Panc1 (cell line): Measurements from ENCODE around the gene NTRK2. TPM values are rescaled to one million over a fixed set of nuclear protein-coding genes. Genes with fewer than 3 reads are reported as not detected.

Experiments used
- ATAC-seq: fragments of 200-7000 bp; cut with Tn5 transposase; 2 replicates; pipeline ENCODE4 v1.9.1; 2020; ENCODE audit warnings: mild to moderate bottlenecking, moderate library complexity
- BruUV-seq: library from RNA; stranded (reverse); fragments of 400-500 nt; replicated peaks from 2 replicates; lab custom pipeline; 2021; lab: Mats Ljungman, UMichigan
- CTCF ChIA-PET: fragments of 300-600 bp; sonication (Branson Sonifier 250); formaldehyde crosslinking; loops from one replicate; lab custom pipeline; 2022; ENCODE audit warnings: antibody characterized with exemption; lab: Charles Lee
- POLR2A ChIA-PET: fragments of 300-600 bp; sonication (Branson Sonifier 250); formaldehyde crosslinking; loops from one replicate; lab custom pipeline; 2022; ENCODE audit warnings: antibody characterized with exemption; lab: Charles Lee
- DNase-seq: peaks from one replicate; pipeline ENCODE4 v3.0.0-alpha.2; 2010; ENCODE audit warnings: low read depth, low spot score
- H3K27ac ChIP-seq: 2 replicates; pipeline ENCODE4 v1.5.1; 2011; ENCODE audit warnings: mild to moderate bottlenecking, low read length, inconsistent platforms
- H3K27me3 ChIP-seq: fragments of 200-500 bp; sonication (Bioruptor generic); 2 replicates; pipeline ENCODE4 v1.6.0; 2014; ENCODE audit warnings: low read length, inconsistent platforms; ENCODE audit not compliant: control insufficient read depth, insufficient read depth
- H3K36me3 ChIP-seq: fragments of 200-500 bp; sonication (Bioruptor generic); 2 replicates; pipeline ENCODE4 v1.5.1; 2014; ENCODE audit warnings: inconsistent platforms, mild to moderate bottlenecking, low read length, moderate library complexity; ENCODE audit not compliant: control insufficient read depth, insufficient read depth
- H3K4me1 ChIP-seq: 2 replicates; pipeline ENCODE4 v1.5.1; 2011; ENCODE audit warnings: inconsistent platforms, mild to moderate bottlenecking, low read length, moderate library complexity; ENCODE audit not compliant: control insufficient read depth, insufficient read depth
- H3K4me3 ChIP-seq, 2 experiments: 2 replicates each; pipeline ENCODE4 v1.5.1; 2011 to 2012; ENCODE audit warnings: low read depth in 2 of 2, low read length in 2 of 2, mild to moderate bottlenecking in 2 of 2, inconsistent platforms in 1 of 2, moderate library complexity in 1 of 2
- H3K9me3 ChIP-seq: fragments of 200-500 bp; sonication (Bioruptor generic); 2 replicates; pipeline ENCODE4 v1.5.1; 2014; ENCODE audit warnings: low read depth, mild to moderate bottlenecking, inconsistent platforms, low read length, moderate library complexity; ENCODE audit not compliant: control insufficient read depth, insufficient read depth
- POLR2AphosphoS5 ChIP-seq: IDR thresholded peaks from 2 replicates; pipeline ENCODE4 v1.6.1; 2012; ENCODE audit warnings: mild to moderate bottlenecking, low read depth, low read length, moderate library complexity
- SIN3A ChIP-seq: IDR thresholded peaks from 2 replicates; pipeline ENCODE4 v1.6.1; 2012; ENCODE audit warnings: low read depth, mild to moderate bottlenecking, low read length, moderate library complexity, borderline replicate concordance; ENCODE audit not compliant: insufficient read depth
- TCF7L2 ChIP-seq: IDR thresholded peaks from 2 replicates; pipeline ENCODE4 v1.6.1; 2011; ENCODE audit warnings: mild to moderate bottlenecking, low read depth, low read length, inconsistent platforms
- in situ Hi-C: cut with HindIII; loops from 2 replicates; pipeline ENCODE4 v1.10.0; 2016; ENCODE audit warnings: low sequenced_read_pairs, low pct_unique_long_range_greater_than_20kb
- intact Hi-C: fragments of 100-400 bp; cut with micrococcal nuclease; formaldehyde crosslinking; loops from one replicate; pipeline ENCODE4 v1.10.0; 2022; ENCODE audit not compliant: unreplicated experiment
- total RNA-seq: library from RNA; stranded (reverse); gene quantifications from one replicate; pipeline ENCODE4 v1.2.1, GENCODE V29; 2021; ENCODE audit not compliant: unreplicated experiment
- TF ChIP-seq, protein P1 (sequence below), 2 experiments: IDR thresholded peaks; 2 replicates each; pipeline ENCODE4 v1.6.1; 2011 to 2012; ENCODE audit warnings: low read depth in 2 of 2, control low read depth in 1 of 2, low read length in 1 of 2, mild to moderate bottlenecking in 1 of 2, moderate library complexity in 1 of 2; ENCODE audit not compliant: insufficient read depth in 1 of 2
- TF ChIP-seq, protein P2 (sequence below): fragments of 450-650 bp; IDR thresholded peaks from 2 replicates; pipeline ENCODE4 v1.5.1; 2017; ENCODE audit warnings: mild to moderate bottlenecking

NTRK2 gene
- total RNA-seq, 1 experiment from 2014 or later = 0.23 TPM

DNA sequence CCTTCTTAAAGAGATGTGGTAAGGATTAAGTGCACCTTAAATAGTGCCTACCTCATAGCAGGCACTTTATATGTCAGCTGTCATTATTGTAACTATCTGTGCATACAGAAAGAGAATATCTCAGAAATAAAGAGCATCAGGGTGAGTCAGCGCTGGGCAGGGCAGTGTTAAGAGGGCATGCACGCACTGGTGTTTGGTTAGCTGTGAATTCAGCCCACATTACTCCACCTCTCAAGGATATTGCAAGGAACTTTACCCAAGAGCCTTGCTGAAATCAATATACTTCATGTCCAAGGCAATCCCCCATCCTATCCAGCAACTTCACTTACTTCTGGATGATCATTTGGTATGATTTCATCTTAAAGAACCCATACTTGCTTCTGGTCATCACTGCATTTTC lies 300.9 kb downstream of the NTRK2 start:
- no peak for DNase-seq
- no peaks in the 10 kb centered on the region for H3K4me1 ChIP-seq
- intact Hi-C loops = no loop called here
- in situ Hi-C loops = no loop called here
- no peak for ATAC-seq
- H3K27me3 ChIP-seq = no peaks in the 10 kb centered on the region
- BruUV-seq = no TSS peak
- CTCF ChIA-PET = no interaction called here
- TF ChIP-seq, protein P1, sequence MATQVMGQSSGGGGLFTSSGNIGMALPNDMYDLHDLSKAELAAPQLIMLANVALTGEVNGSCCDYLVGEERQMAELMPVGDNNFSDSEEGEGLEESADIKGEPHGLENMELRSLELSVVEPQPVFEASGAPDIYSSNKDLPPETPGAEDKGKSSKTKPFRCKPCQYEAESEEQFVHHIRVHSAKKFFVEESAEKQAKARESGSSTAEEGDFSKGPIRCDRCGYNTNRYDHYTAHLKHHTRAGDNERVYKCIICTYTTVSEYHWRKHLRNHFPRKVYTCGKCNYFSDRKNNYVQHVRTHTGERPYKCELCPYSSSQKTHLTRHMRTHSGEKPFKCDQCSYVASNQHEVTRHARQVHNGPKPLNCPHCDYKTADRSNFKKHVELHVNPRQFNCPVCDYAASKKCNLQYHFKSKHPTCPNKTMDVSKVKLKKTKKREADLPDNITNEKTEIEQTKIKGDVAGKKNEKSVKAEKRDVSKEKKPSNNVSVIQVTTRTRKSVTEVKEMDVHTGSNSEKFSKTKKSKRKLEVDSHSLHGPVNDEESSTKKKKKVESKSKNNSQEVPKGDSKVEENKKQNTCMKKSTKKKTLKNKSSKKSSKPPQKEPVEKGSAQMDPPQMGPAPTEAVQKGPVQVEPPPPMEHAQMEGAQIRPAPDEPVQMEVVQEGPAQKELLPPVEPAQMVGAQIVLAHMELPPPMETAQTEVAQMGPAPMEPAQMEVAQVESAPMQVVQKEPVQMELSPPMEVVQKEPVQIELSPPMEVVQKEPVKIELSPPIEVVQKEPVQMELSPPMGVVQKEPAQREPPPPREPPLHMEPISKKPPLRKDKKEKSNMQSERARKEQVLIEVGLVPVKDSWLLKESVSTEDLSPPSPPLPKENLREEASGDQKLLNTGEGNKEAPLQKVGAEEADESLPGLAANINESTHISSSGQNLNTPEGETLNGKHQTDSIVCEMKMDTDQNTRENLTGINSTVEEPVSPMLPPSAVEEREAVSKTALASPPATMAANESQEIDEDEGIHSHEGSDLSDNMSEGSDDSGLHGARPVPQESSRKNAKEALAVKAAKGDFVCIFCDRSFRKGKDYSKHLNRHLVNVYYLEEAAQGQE (IDR thresholded peaks at IDR 0.05; ENCODE audit: insufficient read depth in 1 of 2, low read depth in 2 of 2, low read length in 1 of 2) = no peak
- TF ChIP-seq SIN3A = no peak
- no peak for TF ChIP-seq POLR2AphosphoS5
- no peaks in the 10 kb centered on the region for H3K36me3 ChIP-seq
- no peaks in the 10 kb centered on the region for H3K9me3 ChIP-seq
- H3K27ac ChIP-seq = no peak overlapping the region
- no peak overlapping the region for H3K4me3 ChIP-seq
- POLR2A ChIA-PET = no interaction called here

- TF ChIP-seq POLR2AphosphoS5 (no peak), TCF7L2 (no peak), SIN3A (no peak)
- TF ChIP-seq, protein P1 (IDR thresholded peaks at IDR 0.05; ENCODE audit: insufficient read depth in 1 of 2, low read depth in 2 of 2, low read length in 1 of 2) = no peak
- TF ChIP-seq, protein P2, sequence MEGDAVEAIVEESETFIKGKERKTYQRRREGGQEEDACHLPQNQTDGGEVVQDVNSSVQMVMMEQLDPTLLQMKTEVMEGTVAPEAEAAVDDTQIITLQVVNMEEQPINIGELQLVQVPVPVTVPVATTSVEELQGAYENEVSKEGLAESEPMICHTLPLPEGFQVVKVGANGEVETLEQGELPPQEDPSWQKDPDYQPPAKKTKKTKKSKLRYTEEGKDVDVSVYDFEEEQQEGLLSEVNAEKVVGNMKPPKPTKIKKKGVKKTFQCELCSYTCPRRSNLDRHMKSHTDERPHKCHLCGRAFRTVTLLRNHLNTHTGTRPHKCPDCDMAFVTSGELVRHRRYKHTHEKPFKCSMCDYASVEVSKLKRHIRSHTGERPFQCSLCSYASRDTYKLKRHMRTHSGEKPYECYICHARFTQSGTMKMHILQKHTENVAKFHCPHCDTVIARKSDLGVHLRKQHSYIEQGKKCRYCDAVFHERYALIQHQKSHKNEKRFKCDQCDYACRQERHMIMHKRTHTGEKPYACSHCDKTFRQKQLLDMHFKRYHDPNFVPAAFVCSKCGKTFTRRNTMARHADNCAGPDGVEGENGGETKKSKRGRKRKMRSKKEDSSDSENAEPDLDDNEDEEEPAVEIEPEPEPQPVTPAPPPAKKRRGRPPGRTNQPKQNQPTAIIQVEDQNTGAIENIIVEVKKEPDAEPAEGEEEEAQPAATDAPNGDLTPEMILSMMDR = no peak
- H3K27me3 ChIP-seq = no peaks in the 10 kb centered on the region
- H3K27ac ChIP-seq = no peak overlapping the region
- ChIA-PET CTCF (no interaction called here), POLR2A (no interaction called here)
- no peaks in the 10 kb centered on the region for H3K4me1 ChIP-seq
- BruUV-seq = no TSS peak
- intact Hi-C loops (no loop called here), in situ Hi-C loops (no loop called here)
- H3K36me3 ChIP-seq = no peaks in the 10 kb centered on the region
- H3K9me3 ChIP-seq = no peaks in the 10 kb centered on the region
- DNase-seq (no peak), ATAC-seq (no peak)
- no peak overlapping the region for H3K4me3 ChIP-seq
Observed at GRCh38 chr9:84971571-84971970, 302.0 kb downstream of the NTRK2 start.
